ENCODE results near the gene RBM19. TPM values are rescaled to one million over a fixed set of nuclear protein-coding genes. Genes with fewer than 3 reads are reported as not detected.

RBM19 gene
- total and polyA plus RNA-seq, 3 donors from 2014 or later, result 28.9 to 55.4 (median 49.5) TPM

DNA sequence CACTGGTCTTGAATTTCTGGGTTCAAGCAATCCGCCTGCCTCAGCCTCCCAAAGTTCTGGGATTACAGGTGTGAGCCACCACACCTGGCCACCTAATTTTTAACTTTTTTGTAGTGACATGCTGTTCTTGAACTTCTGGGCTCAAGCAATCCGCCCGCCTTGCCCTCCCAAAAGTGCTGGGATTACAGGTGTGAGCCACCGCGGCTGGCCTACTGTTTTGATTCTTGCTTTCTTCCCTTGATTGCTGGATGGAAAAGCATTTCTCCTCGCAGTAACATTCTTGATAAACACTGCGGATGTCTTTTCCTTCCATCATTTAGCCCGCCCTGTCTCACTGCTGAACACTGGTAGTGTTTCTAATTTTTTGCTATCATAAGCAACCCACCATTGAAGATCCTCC is 72.9 kb downstream of the RBM19 start:
- Histone ChIP-seq H3K9me3 (no peaks in the 10 kb centered on the region), H3K36me3 (ENCODE audit: low read depth, missing control alignments) (no peaks in the 10 kb centered on the region), H3K4me3 (no peak overlapping the region), H3K27me3 (no peaks in the 10 kb centered on the region), H3K27ac (no peak overlapping the region), H3K4me1 (no peaks in the 10 kb centered on the region)
- no peak for DNase-seq
- TF ChIP-seq, protein P1, sequence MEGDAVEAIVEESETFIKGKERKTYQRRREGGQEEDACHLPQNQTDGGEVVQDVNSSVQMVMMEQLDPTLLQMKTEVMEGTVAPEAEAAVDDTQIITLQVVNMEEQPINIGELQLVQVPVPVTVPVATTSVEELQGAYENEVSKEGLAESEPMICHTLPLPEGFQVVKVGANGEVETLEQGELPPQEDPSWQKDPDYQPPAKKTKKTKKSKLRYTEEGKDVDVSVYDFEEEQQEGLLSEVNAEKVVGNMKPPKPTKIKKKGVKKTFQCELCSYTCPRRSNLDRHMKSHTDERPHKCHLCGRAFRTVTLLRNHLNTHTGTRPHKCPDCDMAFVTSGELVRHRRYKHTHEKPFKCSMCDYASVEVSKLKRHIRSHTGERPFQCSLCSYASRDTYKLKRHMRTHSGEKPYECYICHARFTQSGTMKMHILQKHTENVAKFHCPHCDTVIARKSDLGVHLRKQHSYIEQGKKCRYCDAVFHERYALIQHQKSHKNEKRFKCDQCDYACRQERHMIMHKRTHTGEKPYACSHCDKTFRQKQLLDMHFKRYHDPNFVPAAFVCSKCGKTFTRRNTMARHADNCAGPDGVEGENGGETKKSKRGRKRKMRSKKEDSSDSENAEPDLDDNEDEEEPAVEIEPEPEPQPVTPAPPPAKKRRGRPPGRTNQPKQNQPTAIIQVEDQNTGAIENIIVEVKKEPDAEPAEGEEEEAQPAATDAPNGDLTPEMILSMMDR (IDR thresholded peaks at IDR 0.05), result no peak
- no peak for TF ChIP-seq POLR2A (IDR thresholded peaks at IDR 0.05)
- WGBS, 2 donors, result 94 to 96% methylated on average over 8 of the region's 8 CpGs
- intact Hi-C loops (cut with DNase I; ENCODE audit: low total_unique reads), result no loop called here

DNA sequence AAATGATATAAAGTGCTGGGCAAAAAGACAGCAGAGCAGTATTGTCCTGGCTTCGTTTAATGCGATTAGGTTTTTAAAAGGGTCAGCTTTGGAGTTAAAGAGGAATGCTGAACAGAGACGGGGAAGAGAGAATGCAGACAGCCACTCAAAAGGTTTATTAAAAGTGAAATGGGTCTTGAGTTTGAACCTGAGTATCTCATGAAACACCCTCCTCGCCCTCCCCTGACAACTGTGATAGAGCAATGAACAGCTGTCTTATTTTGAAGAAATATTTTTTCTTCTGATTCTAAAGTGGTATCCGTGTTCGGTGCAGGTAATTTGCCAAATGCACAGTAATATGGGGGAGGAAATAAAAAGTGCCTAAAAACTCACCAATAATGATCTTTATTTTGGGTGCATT is 73.6 kb downstream of the RBM19 start:
- TF ChIP-seq, protein P1 (IDR thresholded peaks at IDR 0.05), result no peak
- TF ChIP-seq POLR2A (IDR thresholded peaks at IDR 0.05), result no peak
- Histone ChIP-seq H3K4me3 (no peak overlapping the region), H3K4me1 (no peaks in the 10 kb centered on the region), H3K36me3 (ENCODE audit: low read depth, missing control alignments) (no peaks in the 10 kb centered on the region), H3K27me3 (no peaks in the 10 kb centered on the region), H3K9me3 (no peaks in the 10 kb centered on the region), H3K27ac (no peak overlapping the region)
- WGBS, 2 donors, result 95 to 96% methylated on average over 6 of the region's 6 CpGs
- no peak for DNase-seq
- intact Hi-C loops (cut with DNase I; ENCODE audit: low total_unique reads), result no loop called here

DNA sequence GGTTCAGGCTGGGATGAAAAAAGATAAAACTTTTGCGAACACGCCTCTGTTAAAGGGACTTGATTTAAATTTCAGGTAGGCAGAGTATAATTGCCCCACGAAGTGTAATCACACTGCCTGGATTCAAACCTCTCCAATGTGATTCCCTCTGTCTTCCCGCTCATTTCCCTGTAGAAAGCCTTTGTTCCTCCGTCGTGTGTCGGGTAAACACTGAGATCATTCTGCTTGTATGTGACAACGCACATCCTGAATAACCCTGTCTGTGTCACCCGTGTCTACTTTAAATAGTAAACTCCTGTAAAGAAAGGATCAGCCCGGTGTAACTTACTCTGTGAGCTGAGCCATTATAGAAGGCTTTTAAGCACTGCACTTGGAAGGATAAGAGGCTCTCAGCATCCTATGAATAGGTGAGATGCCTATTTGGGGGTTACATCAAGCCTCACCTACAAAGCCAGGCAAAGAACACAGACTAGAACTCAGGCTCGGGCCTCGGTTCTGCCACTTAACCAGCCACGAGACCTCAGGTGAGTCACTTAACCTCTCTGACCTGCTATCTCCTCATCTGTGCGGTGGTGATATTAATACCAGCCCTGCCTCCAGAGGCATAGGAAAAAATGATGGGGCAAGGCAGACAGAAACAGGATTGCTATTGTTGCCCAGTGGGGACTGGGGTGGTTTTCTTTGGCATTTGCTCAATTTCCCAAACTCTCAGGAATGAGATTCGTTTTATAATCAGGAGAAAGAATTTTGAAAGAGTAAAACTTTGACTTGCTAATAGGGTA is 74.2 kb downstream of the RBM19 start:
- no peaks in the 10 kb centered on the region for H3K36me3 ChIP-seq (ENCODE audit: low read depth, missing control alignments)
- H3K9me3 ChIP-seq, result no peaks in the 10 kb centered on the region
- intact Hi-C loops (cut with DNase I; ENCODE audit: low total_unique reads), result no loop called here
- H3K4me3 ChIP-seq, result no peak overlapping the region
- WGBS, 2 donors, result 92 to 96% methylated on average over 14 to 15 of the region's 15 CpGs
- no peak overlapping the region for H3K27ac ChIP-seq
- H3K4me1 ChIP-seq, result no peaks in the 10 kb centered on the region
- DNase-seq, result no peak
- no peaks in the 10 kb centered on the region for H3K27me3 ChIP-seq
- TF ChIP-seq, protein P1 (IDR thresholded peaks at IDR 0.05), result no peak
- no peak for TF ChIP-seq POLR2A (IDR thresholded peaks at IDR 0.05)

DNA sequence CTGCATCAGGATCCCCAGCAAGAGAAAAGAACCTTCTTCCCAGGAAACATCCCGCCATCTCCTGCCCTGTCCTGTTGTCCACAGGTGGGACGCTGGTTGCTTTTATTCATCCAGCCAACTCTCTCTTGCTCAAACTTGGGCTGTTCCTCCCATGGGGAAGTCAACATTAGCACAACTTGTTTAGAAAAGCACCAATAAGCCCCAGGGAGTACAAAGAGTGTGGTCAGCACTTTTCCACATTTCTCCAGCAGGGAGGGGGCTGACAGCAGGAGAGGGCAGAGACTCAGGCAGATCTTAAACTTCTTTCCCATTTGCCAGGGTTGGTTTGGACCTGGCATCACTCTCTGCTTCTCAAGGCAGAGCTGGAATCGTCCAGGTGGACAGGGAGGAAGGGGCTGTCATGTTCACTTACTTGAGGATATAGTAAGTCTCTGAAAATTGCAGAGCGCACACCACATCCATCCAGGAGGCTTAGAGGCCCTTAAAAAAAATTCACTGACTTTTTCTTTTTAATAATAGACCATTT is 74.9 kb downstream of the RBM19 start:
- no peak overlapping the region for H3K27ac ChIP-seq

More for the DNA sequence above, 74.9 kb downstream of the RBM19 start:
- intact Hi-C loops (cut with DNase I; ENCODE audit: low total_unique reads), result no loop called here
- no peak overlapping the region for H3K4me3 ChIP-seq
- no peak for DNase-seq
- H3K36me3 ChIP-seq (ENCODE audit: low read depth, missing control alignments), result no peaks in the 10 kb centered on the region
- TF ChIP-seq, protein P1 (IDR thresholded peaks at IDR 0.05), result no peak
- TF ChIP-seq POLR2A (IDR thresholded peaks at IDR 0.05), result no peak
- H3K4me1 ChIP-seq, result no peaks in the 10 kb centered on the region
- H3K9me3 ChIP-seq, result no peaks in the 10 kb centered on the region
- no peaks in the 10 kb centered on the region for H3K27me3 ChIP-seq
- WGBS, 2 donors, result 93 to 94% methylated on average over 4 of the region's 4 CpGs
